Hepatocyte (in vitro differentiated cells): ENCODE measurements around the gene RSPH1. TPM values are rescaled to one million over a fixed set of nuclear protein-coding genes. Genes with fewer than 3 reads are reported as not detected.

Experiments
- DNase-seq: peaks from one replicate; pipeline ENCODE4 v3.0.0-alpha.2; 2016; ENCODE audit warnings: low spot score
- H2AFZ ChIP-seq: fragments of 200-600 bp; sonication (generic); 2 replicates; pipeline ENCODE4 v1.6.0; 2016; ENCODE audit warnings: antibody characterized with exemption, mild to moderate bottlenecking
- H3K27ac ChIP-seq: fragments of 200-600 bp; sonication (generic); 2 replicates; pipeline ENCODE4 v1.5.1; 2016; ENCODE audit warnings: mild to moderate bottlenecking
- H3K27me3 ChIP-seq: fragments of 200-600 bp; sonication (generic); 2 replicates; pipeline ENCODE4 v1.6.1; 2016
- H3K36me3 ChIP-seq: fragments of 200-600 bp; sonication (generic); replicated peaks from 2 replicates; pipeline ENCODE4 v1.5.1; 2016; ENCODE audit warnings: low read depth; ENCODE audit not compliant: insufficient read depth
- H3K4me1 ChIP-seq: fragments of 200-600 bp; sonication (generic); 2 replicates; pipeline ENCODE4 v1.5.1; 2016; ENCODE audit warnings: mild to moderate bottlenecking, moderate library complexity; ENCODE audit not compliant: insufficient read depth
- H3K4me2 ChIP-seq: fragments of 200-600 bp; sonication (generic); 2 replicates; pipeline ENCODE4 v1.6.0; 2016
- H3K4me3 ChIP-seq: fragments of 200-600 bp; sonication (generic); 2 replicates; pipeline ENCODE4 v1.5.1; 2016; ENCODE audit warnings: mild to moderate bottlenecking
- H3K79me2 ChIP-seq: fragments of 200-600 bp; sonication (generic); 2 replicates; pipeline ENCODE4 v1.6.0; 2017; ENCODE audit warnings: mild to moderate bottlenecking
- H3K9me2 ChIP-seq: fragments of 200-600 bp; sonication (generic); replicated peaks from 2 replicates; pipeline ENCODE4 v1.6.0; 2017; ENCODE audit warnings: mild to moderate bottlenecking; ENCODE audit not compliant: insufficient read depth
- H3K9me3 ChIP-seq: fragments of 200-600 bp; sonication (generic); 2 replicates; pipeline ENCODE4 v1.5.1; 2016; ENCODE audit warnings: low read depth, mild to moderate bottlenecking
- H4K20me1 ChIP-seq: fragments of 200-600 bp; sonication (generic); 2 replicates; pipeline ENCODE4 v1.6.0; 2016; ENCODE audit warnings: mild to moderate bottlenecking; ENCODE audit not compliant: insufficient read depth, poor library complexity, severe bottlenecking
- EZH2 ChIP-seq: fragments of 200-600 bp; sonication (generic); IDR thresholded peaks from 2 replicates; pipeline ENCODE4 v1.6.1; 2016; ENCODE audit warnings: antibody characterized with exemption, mild to moderate bottlenecking, borderline replicate concordance
- EZH2phosphoT487 ChIP-seq: fragments of 200-600 bp; sonication (generic); IDR thresholded peaks from one replicate; pipeline ENCODE4 v1.6.1; 2018; ENCODE audit warnings: antibody characterized with exemption, mild to moderate bottlenecking, low read depth, moderate library complexity; ENCODE audit not compliant: unreplicated experiment, severe bottlenecking
- WGBS: methylation state at CpG from one replicate; pipeline ENCODE4 v1.1.6; 2016; ENCODE audit warnings: low lambda C conversion rate; ENCODE audit errors: missing lambda C conversion rate; 5-methylcytosine and 5-hydroxymethylcytosine counted together
- polyA plus RNA-seq: library from polyadenylated mRNA; unstranded; fragments of >200 nt; fragmentation: Nextera tagmentation; extraction: Ambion mirVana; gene quantifications from 2 replicates; pipeline ENCODE4 v1.2.1, GENCODE V29; 2016
- total RNA-seq: library from RNA; depleted of rRNA; stranded (reverse); fragments of >200 nt; gene quantifications from 2 replicates; pipeline ENCODE4 v1.2.3, GENCODE V29; 2014
- TF ChIP-seq, protein P1 (sequence below): fragments of 200-600 bp; sonication (generic); IDR thresholded peaks from 2 replicates; pipeline ENCODE4 v1.5.1; 2016; ENCODE audit warnings: antibody characterized with exemption, mild to moderate bottlenecking; ENCODE audit not compliant: poor library complexity

The RSPH1 gene
- total and polyA plus RNA-seq, 2 experiments from 2014 or later, result 1.3 to 1.8 TPM

DNA sequence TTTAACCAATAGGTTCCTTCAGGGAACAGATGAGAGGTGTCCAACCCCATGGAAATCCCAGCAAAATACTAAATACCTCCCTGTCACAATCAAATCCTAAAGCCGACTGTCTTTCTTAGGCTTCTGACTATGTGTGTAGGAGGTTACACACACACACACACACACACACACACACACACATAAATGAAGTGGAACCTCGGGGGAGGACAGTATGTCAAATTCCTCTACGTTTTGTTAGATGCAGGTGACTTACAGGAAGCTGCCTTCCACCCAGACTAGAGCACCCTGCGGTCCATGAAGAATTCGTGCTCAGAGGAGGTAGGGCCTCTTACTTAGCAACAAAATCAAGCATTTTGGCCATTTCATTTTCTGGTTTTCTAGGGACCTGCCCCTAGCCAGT lies 16.4 kb downstream of the RSPH1 start:
- Histone ChIP-seq H3K27me3 (no peaks in the 10 kb centered on the region), H2AFZ (no peak overlapping the region), H3K27ac (no peak overlapping the region), H3K9me2 (no peaks in the 10 kb centered on the region), H4K20me1 (no peaks in the 10 kb centered on the region), H3K9me3 (no peaks in the 10 kb centered on the region), H3K79me2 (no peaks in the 10 kb centered on the region), H3K4me3 (no peak overlapping the region), H3K36me3 (no peaks in the 10 kb centered on the region), H3K4me2 (no peak overlapping the region), H3K4me1 (peaks cover 4% of the 10 kb centered on the region)
- WGBS, result 85% methylated on average over 5 of the region's 5 CpGs
- no peak for DNase-seq
- TF ChIP-seq EZH2 (no peak), EZH2phosphoT487 (no peak)
- TF ChIP-seq, protein P1, sequence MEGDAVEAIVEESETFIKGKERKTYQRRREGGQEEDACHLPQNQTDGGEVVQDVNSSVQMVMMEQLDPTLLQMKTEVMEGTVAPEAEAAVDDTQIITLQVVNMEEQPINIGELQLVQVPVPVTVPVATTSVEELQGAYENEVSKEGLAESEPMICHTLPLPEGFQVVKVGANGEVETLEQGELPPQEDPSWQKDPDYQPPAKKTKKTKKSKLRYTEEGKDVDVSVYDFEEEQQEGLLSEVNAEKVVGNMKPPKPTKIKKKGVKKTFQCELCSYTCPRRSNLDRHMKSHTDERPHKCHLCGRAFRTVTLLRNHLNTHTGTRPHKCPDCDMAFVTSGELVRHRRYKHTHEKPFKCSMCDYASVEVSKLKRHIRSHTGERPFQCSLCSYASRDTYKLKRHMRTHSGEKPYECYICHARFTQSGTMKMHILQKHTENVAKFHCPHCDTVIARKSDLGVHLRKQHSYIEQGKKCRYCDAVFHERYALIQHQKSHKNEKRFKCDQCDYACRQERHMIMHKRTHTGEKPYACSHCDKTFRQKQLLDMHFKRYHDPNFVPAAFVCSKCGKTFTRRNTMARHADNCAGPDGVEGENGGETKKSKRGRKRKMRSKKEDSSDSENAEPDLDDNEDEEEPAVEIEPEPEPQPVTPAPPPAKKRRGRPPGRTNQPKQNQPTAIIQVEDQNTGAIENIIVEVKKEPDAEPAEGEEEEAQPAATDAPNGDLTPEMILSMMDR, result no peak

DNA sequence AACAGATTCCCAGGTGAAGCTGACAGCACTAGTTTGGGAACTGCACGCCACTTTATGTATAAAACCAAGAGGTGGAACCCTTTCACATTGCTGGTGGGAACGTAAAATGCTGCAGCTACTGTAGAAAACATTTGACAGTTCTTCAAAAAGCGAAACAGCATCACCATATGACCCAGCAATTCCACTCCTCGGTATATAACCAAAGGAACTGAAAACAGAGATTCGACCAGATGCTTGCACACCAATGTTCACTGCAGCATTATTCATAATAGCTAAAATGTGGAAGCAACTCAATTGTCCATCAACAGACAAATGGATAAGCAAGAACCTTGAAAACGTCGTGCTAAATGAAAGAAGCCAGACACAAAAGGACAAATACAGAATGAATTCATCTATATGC lies 17.5 kb downstream of the RSPH1 start:
- Histone ChIP-seq H3K79me2 (no peaks in the 10 kb centered on the region), H3K9me3 (no peaks in the 10 kb centered on the region), H3K36me3 (no peaks in the 10 kb centered on the region), H3K9me2 (no peaks in the 10 kb centered on the region), H4K20me1 (no peaks in the 10 kb centered on the region), H3K4me3 (no peak overlapping the region), H2AFZ (no peak overlapping the region), H3K4me1 (peaks cover 11% of the 10 kb centered on the region), H3K27ac (no peak overlapping the region), H3K27me3 (no peaks in the 10 kb centered on the region), H3K4me2 (no peak overlapping the region)
- DNase-seq, result no peak
- WGBS, result 90% methylated on average over 7 of the region's 7 CpGs
- no peak for TF ChIP-seq EZH2phosphoT487

DNA sequence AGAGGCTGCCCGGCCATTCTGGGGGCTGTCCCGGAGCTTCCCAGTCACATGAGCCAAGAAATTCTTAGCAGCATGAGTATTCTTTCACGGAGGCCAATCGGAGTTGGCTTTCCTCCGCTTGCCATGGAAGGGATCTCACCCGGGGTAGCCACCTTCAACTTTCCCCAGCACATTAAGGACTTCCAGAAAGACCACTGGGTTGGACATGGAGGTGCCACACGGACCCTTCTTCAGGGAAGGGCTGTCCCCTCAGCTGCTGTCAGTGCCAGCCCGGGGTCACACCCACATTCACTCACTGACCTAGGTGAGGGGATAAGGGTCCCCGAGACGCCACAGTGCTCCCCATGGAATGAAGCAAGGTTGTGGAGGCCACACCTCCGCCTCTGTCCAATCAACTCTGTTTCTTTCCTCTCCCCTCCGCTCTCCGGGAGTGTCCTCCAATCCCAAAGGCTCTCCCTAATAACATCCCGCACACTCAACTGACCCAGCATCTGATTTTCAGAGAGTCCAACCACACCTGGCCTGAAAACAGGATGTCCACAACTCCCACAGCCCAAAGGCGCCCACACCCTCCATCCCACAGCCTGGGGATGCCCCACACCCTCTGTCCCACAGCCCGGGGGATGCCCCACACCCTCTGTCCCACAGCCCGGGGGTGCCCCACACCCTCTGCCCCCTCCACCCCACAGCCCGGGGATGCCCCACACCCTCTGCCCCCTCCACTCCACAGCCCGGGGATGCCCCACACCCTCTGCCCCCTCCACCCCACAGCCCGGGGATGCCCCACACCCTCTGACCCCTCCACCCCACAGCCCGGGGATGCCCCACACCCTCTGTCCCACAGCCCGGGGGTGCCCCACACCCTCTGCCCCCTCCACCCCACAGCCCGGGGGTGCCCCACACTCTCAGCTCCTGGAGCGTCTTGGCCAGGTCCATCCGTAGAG lies 19.4 kb downstream of the RSPH1 start:
- no peak for DNase-seq
- Histone ChIP-seq H3K4me2 (no peak overlapping the region), H3K79me2 (no peaks in the 10 kb centered on the region), H3K9me2 (no peaks in the 10 kb centered on the region), H3K36me3 (no peaks in the 10 kb centered on the region), H2AFZ (no peak overlapping the region), H4K20me1 (no peaks in the 10 kb centered on the region), H3K4me3 (no peak overlapping the region), H3K4me1 (peaks cover 11% of the 10 kb centered on the region), H3K27me3 (no peaks in the 10 kb centered on the region), H3K27ac (no peak overlapping the region), H3K9me3 (no peaks in the 10 kb centered on the region)
- WGBS, result 98% methylated on average over 17 of the region's 25 CpGs
- TF ChIP-seq EZH2, result no peak

DNA sequence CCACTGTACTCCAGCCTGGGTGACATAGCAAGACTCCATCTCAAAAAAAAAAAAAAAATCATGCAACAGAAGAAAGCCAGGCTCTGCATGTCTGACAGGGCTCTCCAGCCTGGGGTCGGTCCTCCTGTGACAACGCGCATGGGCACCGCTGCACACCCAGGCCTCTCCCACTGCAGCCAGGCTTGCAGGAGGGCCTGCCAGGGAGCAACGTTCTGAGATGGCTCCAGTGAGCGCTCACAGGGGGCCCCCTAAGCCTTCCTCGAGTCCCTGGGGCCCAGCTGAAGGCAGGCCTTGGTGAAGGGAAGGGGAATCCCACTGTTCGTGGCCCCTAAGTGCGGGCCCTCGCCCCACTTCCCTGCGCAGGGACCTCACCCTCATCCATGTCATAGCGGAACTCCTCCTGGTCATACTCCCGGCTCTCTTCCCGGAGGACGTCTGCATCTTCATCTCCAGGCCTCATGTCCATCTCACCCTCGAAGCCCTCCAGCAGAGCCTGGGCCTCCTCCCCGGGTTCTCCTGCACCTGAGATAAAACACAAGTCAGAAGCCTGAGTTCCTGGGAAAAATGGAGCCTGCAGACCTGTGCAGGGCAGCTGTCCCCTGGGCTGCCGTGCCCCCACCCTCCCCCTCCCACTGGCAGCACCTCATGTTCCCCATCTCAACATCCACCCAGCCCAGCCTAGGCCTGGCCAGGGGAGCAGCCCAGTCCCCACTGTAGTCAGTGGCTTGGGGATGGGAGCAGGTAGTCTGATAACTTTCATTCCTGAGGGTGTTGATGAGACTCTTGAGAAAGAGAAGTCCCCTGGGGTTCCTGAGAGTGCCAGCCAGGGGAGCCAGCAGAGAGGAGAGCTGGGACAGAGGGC lies 20.3 kb downstream of the RSPH1 start:
- Histone ChIP-seq H2AFZ (no peak overlapping the region), H4K20me1 (no peaks in the 10 kb centered on the region), H3K4me2 (no peak overlapping the region), H3K79me2 (no peaks in the 10 kb centered on the region), H3K36me3 (no peaks in the 10 kb centered on the region), H3K27ac (no peak overlapping the region), H3K27me3 (no peaks in the 10 kb centered on the region), H3K9me2 (no peaks in the 10 kb centered on the region), H3K9me3 (no peaks in the 10 kb centered on the region), H3K4me3 (no peak overlapping the region), H3K4me1 (peaks cover 11% of the 10 kb centered on the region)
- TF ChIP-seq, protein P1, result no peak
- TF ChIP-seq EZH2phosphoT487, result no peak
- TF ChIP-seq EZH2, result no peak
- 92% methylated on average over 18 of the region's 18 CpGs for WGBS
- no peak for DNase-seq
